ENCODE measurements around the gene FAM184B. TPM values are rescaled to one million over a fixed set of nuclear protein-coding genes. Genes with fewer than 3 reads are reported as not detected.

The FAM184B gene
- total RNA-seq (2014; rRNA removed; shearing (Covaris generic)): not detected in 2 replicates
- polyA plus RNA-seq (2016; fragmentation: Nextera tagmentation; extraction: Ambion mirVana): 0.04 and 0.06 TPM in 2 replicates

DNA sequence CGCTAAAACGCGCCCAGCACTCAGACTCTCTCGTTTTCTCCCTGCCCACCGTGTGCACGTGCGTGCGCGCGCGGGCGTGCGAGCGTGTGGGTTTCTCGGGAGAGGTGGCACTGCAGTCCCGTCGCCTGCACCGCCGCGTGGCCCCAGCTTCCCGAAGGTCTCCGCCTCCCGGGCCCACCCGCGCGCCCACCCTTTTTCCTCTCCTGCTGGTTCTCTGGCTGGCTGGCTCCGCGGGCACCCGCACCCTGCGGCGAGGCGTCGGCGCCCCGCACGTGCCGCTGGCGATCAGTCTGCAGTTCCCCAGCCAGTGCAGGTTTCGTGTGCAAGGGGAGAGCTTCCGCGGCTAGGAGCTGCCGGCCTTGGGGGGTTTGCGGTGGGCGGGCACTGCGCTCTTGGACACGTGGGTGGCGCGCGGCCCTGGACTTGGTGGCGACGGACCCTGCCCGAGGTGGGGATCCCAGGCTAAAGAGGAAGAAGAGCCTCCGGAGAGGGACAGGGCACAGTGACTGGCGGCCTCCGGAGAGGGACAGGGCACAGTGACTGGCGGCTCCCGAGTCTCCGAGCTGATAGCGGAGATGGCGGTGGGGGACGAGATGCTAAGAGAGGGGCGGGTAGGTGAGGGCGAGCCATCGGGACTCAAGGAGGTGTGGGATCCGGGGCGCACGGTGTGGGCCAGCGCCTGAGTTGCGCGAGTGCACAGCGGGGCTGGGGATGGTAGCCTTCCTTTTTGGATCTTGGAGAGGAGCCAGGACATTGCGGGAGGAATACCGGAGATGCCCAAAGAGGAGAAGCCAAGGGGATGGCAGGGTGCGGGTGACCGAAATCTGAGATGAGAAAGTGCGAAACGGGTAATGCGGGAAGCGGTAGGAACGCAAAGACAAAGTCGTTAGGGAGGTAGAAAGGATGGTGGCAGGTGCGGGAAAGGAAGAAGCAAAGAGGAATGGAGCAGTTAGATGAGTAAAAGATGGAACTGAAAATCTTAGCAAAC is at the start of gene FAM184B:
Gene FAM184B (minus strand): TSS at position 322 of the 988 bp plus-strand sequence. CDS start 322 bp downstream, outside the sequence.
- H3K36me3 ChIP-seq (ENCODE audit: low read depth): no peaks in the 10 kb centered on the region
- no peaks in the 10 kb centered on the region for H3K9me3 ChIP-seq (ENCODE audit: low read depth)
- H3F3A ChIP-seq (ENCODE audit: insufficient read depth): no peaks in the 10 kb centered on the region
- H3K4me3 ChIP-seq: peak within 1 kb of the TSS; percentile 76
- no peaks in the 10 kb centered on the region for H4K20me1 ChIP-seq (ENCODE audit: insufficient read depth)
- H3K9me2 ChIP-seq (ENCODE audit: insufficient read depth): no peaks in the 10 kb centered on the region
- in situ Hi-C loops (cut with MboI): loop anchor here (10.0 kb wide), 1 partner anchor 137 kb away; no protein-coding TSS in a partner anchor
- TF ChIP-seq EZH2phosphoT487 (IDR thresholded peaks at IDR 0.05; ENCODE audit: insufficient read depth, low read depth): 0 out of 2 replicates have a peak, but pooled peaks have one; percentile 7
- TF ChIP-seq EZH2 (IDR thresholded peaks at IDR 0.05; ENCODE audit: insufficient read depth, poor library complexity, severe bottlenecking): no peak
- peak; percentile 42 for DNase-seq
- peak within 1 kb of the TSS; percentile 22; the same call in 1 of the 2 replicates for H3K9ac ChIP-seq
- H3K79me2 ChIP-seq (ENCODE audit: insufficient read depth): no peaks in the 10 kb centered on the region
- peaks cover 19% of the 10 kb centered on the region for H3K27me3 ChIP-seq (replicated peaks; ENCODE audit: insufficient read depth)
- H3K4me1 ChIP-seq (ENCODE audit: insufficient read depth): peaks cover 5% of the 10 kb centered on the region; the same call in 1 of the 2 replicates
- H3K4me2 ChIP-seq (ENCODE audit: unreplicated experiment): peak within 1 kb of the TSS; percentile 81
- H3K27ac ChIP-seq: no peak within 1 kb of the TSS
- WGBS, 2 experiments (ENCODE audit: low coverage in 1 of 2, low lambda C conversion rate in 2 of 2, missing lambda C conversion rate in 2 of 2): 2 to 5% methylated on average over 53 to 81 of the region's 82 CpGs
- H2AFZ ChIP-seq: peak within 1 kb of the TSS; percentile 80

- no peaks in the 10 kb centered on the region for H3K9me3 ChIP-seq (ENCODE audit: low read depth)
- no peaks in the 10 kb centered on the region for H4K20me1 ChIP-seq (ENCODE audit: insufficient read depth)
- no peaks in the 10 kb centered on the region for H3F3A ChIP-seq (ENCODE audit: insufficient read depth)
- H3K9ac ChIP-seq: no peak overlapping the region
- peaks cover 11% of the 10 kb centered on the region; the same call in 1 of the 2 replicates for H3K36me3 ChIP-seq (ENCODE audit: low read depth)
- H3K9me2 ChIP-seq (ENCODE audit: insufficient read depth): no peaks in the 10 kb centered on the region
- peak overlapping the region; percentile 67 for H2AFZ ChIP-seq
- DNase-seq: no peak
- no peaks in the 10 kb centered on the region for H3K27me3 ChIP-seq (replicated peaks; ENCODE audit: insufficient read depth)
- no peaks in the 10 kb centered on the region for H3K4me1 ChIP-seq (ENCODE audit: insufficient read depth)
- 97% methylated on average over 1 of the region's 1 CpG for WGBS, 2 experiments (ENCODE audit: low coverage in 1 of 2, low lambda C conversion rate in 2 of 2, missing lambda C conversion rate in 2 of 2)
- no peak overlapping the region for H3K27ac ChIP-seq
- H3K79me2 ChIP-seq (ENCODE audit: insufficient read depth): peaks cover 24% of the 10 kb centered on the region
- no peak overlapping the region for H3K4me2 ChIP-seq (ENCODE audit: unreplicated experiment)
- TF ChIP-seq EZH2 (IDR thresholded peaks at IDR 0.05; ENCODE audit: insufficient read depth, poor library complexity, severe bottlenecking): no peak
- TF ChIP-seq EZH2phosphoT487 (IDR thresholded peaks at IDR 0.05; ENCODE audit: insufficient read depth, low read depth): no peak
- H3K4me3 ChIP-seq: no peak overlapping the region
- in situ Hi-C loops (cut with MboI): loop anchor here (25.0 kb wide), 1 partner anchor 262 kb away; no protein-coding TSS in a partner anchor
Measured at GRCh38 chr4:17823871-17824669, 42.6 kb upstream of the FAM184B start.

- no peaks in the 10 kb centered on the region for H3K9me2 ChIP-seq (ENCODE audit: insufficient read depth)
- no peak overlapping the region for H3K27ac ChIP-seq
- DNase-seq: peak; percentile 84
- no peaks in the 10 kb centered on the region for H4K20me1 ChIP-seq (ENCODE audit: insufficient read depth)
- H3K9ac ChIP-seq: no peak overlapping the region
- H3K27me3 ChIP-seq (replicated peaks; ENCODE audit: insufficient read depth): no peaks in the 10 kb centered on the region
- H2AFZ ChIP-seq: peak overlapping the region; percentile 95
- peak overlapping the region; percentile 28 for H3K4me2 ChIP-seq (ENCODE audit: unreplicated experiment)
- in situ Hi-C loops (cut with MboI): loop anchor here (25.0 kb wide), 1 partner anchor 255 kb away; no protein-coding TSS in a partner anchor
- no peaks in the 10 kb centered on the region for H3K9me3 ChIP-seq (ENCODE audit: low read depth)
- H3K36me3 ChIP-seq (ENCODE audit: low read depth): peaks cover 5% of the 10 kb centered on the region; the same call in 1 of the 2 replicates
- peak overlapping the region; percentile 40 for H3K4me3 ChIP-seq
- peaks cover 25% of the 10 kb centered on the region for H3K4me1 ChIP-seq (ENCODE audit: insufficient read depth)
- 50 to 57% methylated on average over 5 of the region's 5 CpGs for WGBS, 2 experiments (ENCODE audit: low coverage in 1 of 2, low lambda C conversion rate in 2 of 2, missing lambda C conversion rate in 2 of 2)
- H3F3A ChIP-seq (ENCODE audit: insufficient read depth): no peaks in the 10 kb centered on the region
- peaks cover 94% of the 10 kb centered on the region for H3K79me2 ChIP-seq (ENCODE audit: insufficient read depth)
- TF ChIP-seq EZH2phosphoT487 (IDR thresholded peaks at IDR 0.05; ENCODE audit: insufficient read depth, low read depth) (no peak), EZH2 (IDR thresholded peaks at IDR 0.05; ENCODE audit: insufficient read depth, poor library complexity, severe bottlenecking) (no peak)
Measured at GRCh38 chr4:17817027-17817426, 35.6 kb upstream of the FAM184B start.

- in situ Hi-C loops (cut with MboI): loop anchor here (25.0 kb wide), 1 partner anchor 254 kb away; no protein-coding TSS in a partner anchor
- Histone ChIP-seq H4K20me1 (ENCODE audit: insufficient read depth) (no peaks in the 10 kb centered on the region), H3K9me2 (ENCODE audit: insufficient read depth) (no peaks in the 10 kb centered on the region), H2AFZ (peak overlapping the region; percentile 95), H3K27me3 (replicated peaks; ENCODE audit: insufficient read depth) (no peaks in the 10 kb centered on the region), H3K36me3 (ENCODE audit: low read depth) (peaks cover 5% of the 10 kb centered on the region; the same call in 1 of the 2 replicates), H3K4me3 (no peak overlapping the region), H3K79me2 (ENCODE audit: insufficient read depth) (peaks cover 96% of the 10 kb centered on the region), H3K27ac (no peak overlapping the region), H3F3A (ENCODE audit: insufficient read depth) (no peaks in the 10 kb centered on the region), H3K9me3 (ENCODE audit: low read depth) (no peaks in the 10 kb centered on the region), H3K9ac (no peak overlapping the region), H3K4me2 (ENCODE audit: unreplicated experiment) (no peak overlapping the region), H3K4me1 (ENCODE audit: insufficient read depth) (peaks cover 28% of the 10 kb centered on the region)
- no peak for DNase-seq
- TF ChIP-seq EZH2phosphoT487 (IDR thresholded peaks at IDR 0.05; ENCODE audit: insufficient read depth, low read depth): no peak
- TF ChIP-seq EZH2 (IDR thresholded peaks at IDR 0.05; ENCODE audit: insufficient read depth, poor library complexity, severe bottlenecking): no peak
- 93 to 95% methylated on average over 12 of the region's 12 CpGs for WGBS, 2 experiments (ENCODE audit: low coverage in 1 of 2, low lambda C conversion rate in 2 of 2, missing lambda C conversion rate in 2 of 2)
Measured at GRCh38 chr4:17816142-17816541, 34.7 kb upstream of the FAM184B start.

All from GM23248 (cell line).